Small intestine (tissue), 7 donors: ENCODE measurements around the gene GLRX5. TPM values are rescaled to one million over a fixed set of nuclear protein-coding genes. Genes with fewer than 3 reads are reported as not detected.

Experiments
- DNase-seq, 2 donors: peaks; one replicate each; pipeline versions ENCODE4 v3.0.0 to v3.0.0-alpha.2; 2013
- FAIRE-seq: peaks from 2 replicates; lab custom pipeline; 2012; peaks lifted over from hg19 to GRCh38; lab: Jason Lieb, UNC
- H3K27ac ChIP-seq, 3 donors: one replicate each; pipeline ENCODE4 v1.5.1; 2013; ENCODE audit warnings: low read length in 2 of 3, mild to moderate bottlenecking in 2 of 3, control low read depth in 1 of 3, inconsistent platforms in 1 of 3, low read depth in 1 of 3, moderate library complexity in 1 of 3
- H3K27me3 ChIP-seq, 3 donors: one replicate each; pipeline ENCODE4 v1.6.1; 2013; ENCODE audit warnings: low read length in 3 of 3, inconsistent platforms in 1 of 3; ENCODE audit not compliant: control insufficient read depth in 3 of 3, insufficient read depth in 3 of 3
- H3K36me3 ChIP-seq, 3 donors: one replicate each; pipeline ENCODE4 v1.6.1; 2013; ENCODE audit warnings: low read length in 3 of 3, inconsistent platforms in 1 of 3, low read depth in 1 of 3, mild to moderate bottlenecking in 1 of 3, moderate library complexity in 1 of 3; ENCODE audit not compliant: control insufficient read depth in 3 of 3, insufficient read depth in 2 of 3
- H3K4me1 ChIP-seq, 3 donors: one replicate each; pipeline ENCODE4 v1.6.1; 2013; ENCODE audit warnings: low read length in 2 of 3, inconsistent platforms in 1 of 3, low read depth in 1 of 3, mild to moderate bottlenecking in 1 of 3, moderate library complexity in 1 of 3; ENCODE audit not compliant: control insufficient read depth in 3 of 3, insufficient read depth in 2 of 3
- H3K4me3 ChIP-seq, 3 donors: one replicate each; pipeline ENCODE4 v1.5.1; 2013; ENCODE audit warnings: low read length in 3 of 3, control low read depth in 1 of 3, inconsistent platforms in 1 of 3, low read depth in 1 of 3, mild to moderate bottlenecking in 1 of 3, moderate library complexity in 1 of 3
- H3K9me3 ChIP-seq, 2 donors: one replicate each; pipeline ENCODE4 v1.6.1; 2013; ENCODE audit warnings: low read depth in 1 of 2, low read length in 1 of 2; ENCODE audit not compliant: control insufficient read depth in 2 of 2, insufficient read depth in 1 of 2
- WGBS, 3 donors: extraction: QIAGEN DNeasy Blood & Tissue Kit; methylation state at CpG; one replicate each; pipeline ENCODE4 v1.1.7; 2013; 5-methylcytosine and 5-hydroxymethylcytosine counted together
- polyA plus RNA-seq, 4 donors: library from polyadenylated mRNA; stranded (reverse) in 3 of 4; unstranded in 1 of 4; fragments of 200-250 nt in 3 of 4; fragments of 120-200 nt in 1 of 4; gene quantifications; one replicate each; pipeline versions ENCODE4 v1.2.1 to v1.2.3, GENCODE V29; 2013
- donor health status: healthy with polysubstance abuse.
- donor health status: control.
- donor health status: control.
- donor health status: Bipolar disorder and iron deficiency.
- donor health status: healthy.

Gene GLRX5
- polyA plus RNA-seq, 4 donors: 43.0 to 80.5 (median 53.8) TPM

DNA sequence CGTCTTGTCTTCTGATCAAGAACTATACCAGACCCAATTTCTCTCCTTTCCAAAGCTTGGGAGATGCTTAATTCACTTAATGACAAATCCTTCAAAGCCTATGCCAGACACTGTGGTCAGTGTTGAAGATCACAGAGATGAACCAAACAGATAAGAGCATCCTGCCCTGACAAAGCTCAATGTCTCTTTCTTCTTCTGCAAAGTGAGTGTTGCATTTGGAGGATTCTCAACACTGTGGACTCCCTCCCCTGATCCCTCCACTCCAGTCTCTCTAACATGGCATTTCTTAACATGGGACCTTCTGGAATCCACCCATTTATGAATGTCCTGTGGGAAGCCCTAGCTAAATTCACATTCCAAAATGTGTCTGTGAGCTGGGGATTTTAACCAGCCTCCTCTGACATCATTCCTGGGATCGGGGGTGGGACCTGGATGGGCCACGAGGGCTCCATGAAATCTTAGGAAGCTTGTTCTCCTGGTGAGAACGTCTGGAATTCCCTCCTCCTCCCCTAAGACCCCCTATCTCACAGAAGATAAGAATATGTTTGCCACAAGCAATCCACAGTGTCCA is 38.7 kb upstream of the GLRX5 start:
- FAIRE-seq (no peak), DNase-seq (no peak)
- WGBS, 3 donors: 48 to 82% (median 60%) methylated on average over 4 of the region's 4 CpGs
- Histone ChIP-seq H3K36me3 (no peaks in the 10 kb centered on the region), H3K4me1 (peaks cover 2 to 9% (median 9%) of the 10 kb centered on the region in 3 donors), H3K27me3 (no peaks in the 10 kb centered on the region), H3K4me3 (no peak overlapping the region), H3K9me3 (no peaks in the 10 kb centered on the region), H3K27ac (peak overlapping the region in 1 of 3 donors; percentile 42)

DNA sequence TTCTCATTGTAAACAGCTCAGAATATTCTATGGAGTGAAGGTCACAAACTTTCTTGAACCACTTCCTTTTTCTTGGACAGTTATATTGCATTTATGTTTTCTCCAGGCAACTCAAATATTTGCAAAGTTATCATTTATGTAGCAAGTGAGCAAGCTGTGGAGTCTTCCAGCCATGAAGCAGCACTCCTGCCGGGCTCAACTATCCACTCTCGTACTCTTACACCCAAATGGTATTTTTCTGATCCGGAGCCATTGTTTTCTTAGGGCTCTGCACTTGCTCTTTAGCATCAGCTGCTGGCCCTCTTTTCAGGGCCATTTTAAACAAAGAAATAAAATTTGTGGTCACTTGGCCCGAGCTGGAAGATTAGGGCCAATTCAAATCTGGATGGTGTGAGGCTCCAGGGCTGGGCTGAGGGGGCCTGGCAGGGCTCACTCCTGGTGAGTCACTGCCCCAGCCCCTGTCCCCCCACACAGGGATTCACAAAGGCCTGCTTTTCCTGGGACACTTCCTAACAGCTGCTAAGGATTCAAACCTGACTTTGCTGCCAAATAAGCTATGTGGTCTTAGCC is 38.1 kb upstream of the GLRX5 start:
- Histone ChIP-seq H3K9me3 (no peaks in the 10 kb centered on the region), H3K4me1 (peaks cover 2 to 9% (median 9%) of the 10 kb centered on the region in 3 donors), H3K4me3 (no peak overlapping the region), H3K27me3 (no peaks in the 10 kb centered on the region), H3K36me3 (no peaks in the 10 kb centered on the region), H3K27ac (no peak overlapping the region)
- no peak for DNase-seq
- FAIRE-seq: no peak
- 55 to 75% (median 64%) methylated on average over 4 of the region's 4 CpGs for WGBS, 3 donors

DNA sequence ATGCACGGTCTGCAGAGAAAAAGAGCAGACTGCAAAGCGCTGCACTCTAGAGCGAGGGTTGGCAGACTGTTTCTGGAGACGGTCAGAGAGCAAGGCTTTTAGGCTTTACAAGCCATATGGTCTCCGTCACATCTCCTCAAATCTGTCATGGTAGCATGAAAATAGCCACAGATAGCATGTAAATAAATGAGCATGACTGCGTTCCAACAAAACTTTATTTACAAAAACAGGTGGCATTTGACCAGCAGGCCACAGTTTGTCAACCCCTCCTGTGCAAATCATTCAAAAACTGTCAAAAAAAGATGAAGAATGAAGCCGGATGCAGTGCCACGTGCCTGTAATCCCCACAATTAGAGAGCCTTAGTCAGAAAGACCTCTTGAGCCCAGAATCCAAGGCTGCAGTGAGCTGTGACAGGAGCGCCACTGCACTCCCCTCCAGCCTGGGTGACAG is 37.3 kb upstream of the GLRX5 start:
- H3K27ac ChIP-seq: no peak overlapping the region

DNA sequence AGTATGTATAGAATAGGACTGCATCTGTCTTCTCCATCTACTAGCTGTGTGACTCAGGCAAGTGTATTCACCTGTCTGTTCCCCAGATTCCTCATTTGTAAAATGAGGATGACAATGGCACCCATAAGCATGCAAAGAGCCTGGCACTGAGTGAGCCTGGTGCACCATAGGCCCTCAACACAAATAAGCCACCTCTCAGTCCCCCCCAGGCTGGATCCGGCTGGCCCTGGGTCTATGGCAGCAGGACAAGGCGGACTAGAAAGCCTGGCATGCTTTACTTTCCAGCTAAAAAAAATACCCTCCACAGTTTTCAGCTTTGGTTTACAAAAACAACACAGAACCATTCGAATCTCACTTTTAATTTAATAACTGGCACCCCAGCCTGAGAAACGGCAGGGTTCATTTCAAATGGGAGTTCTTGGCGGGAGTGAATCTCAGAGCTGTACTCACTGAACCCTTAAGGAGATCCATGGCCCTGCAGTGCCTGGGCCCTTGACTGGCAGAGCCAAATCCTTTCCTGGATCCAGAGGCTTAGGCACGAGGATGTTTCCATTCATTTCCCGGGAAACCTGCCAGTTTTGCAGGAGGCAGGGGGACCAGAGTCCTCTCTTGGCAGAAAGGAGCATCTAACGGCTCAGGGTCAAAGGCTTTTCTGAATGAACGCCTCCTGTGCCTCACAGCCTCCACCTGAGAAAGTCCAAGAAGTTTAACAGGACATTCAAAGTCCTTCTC is 36.1 kb upstream of the GLRX5 start:
- peak in 1 of 2 donors; percentile 76 for DNase-seq

More for the DNA sequence above, 37.3 kb upstream of the GLRX5 start:
- no peak overlapping the region for H3K4me3 ChIP-seq
- peaks cover 2 to 9% (median 9%) of the 10 kb centered on the region in 3 donors for H3K4me1 ChIP-seq
- no peaks in the 10 kb centered on the region for H3K27me3 ChIP-seq
- FAIRE-seq (no peak), DNase-seq (no peak)
- H3K9me3 ChIP-seq: no peaks in the 10 kb centered on the region
- 67 to 90% (median 77%) methylated on average over 9 of the region's 9 CpGs for WGBS, 3 donors
- H3K36me3 ChIP-seq: no peaks in the 10 kb centered on the region

DNA sequence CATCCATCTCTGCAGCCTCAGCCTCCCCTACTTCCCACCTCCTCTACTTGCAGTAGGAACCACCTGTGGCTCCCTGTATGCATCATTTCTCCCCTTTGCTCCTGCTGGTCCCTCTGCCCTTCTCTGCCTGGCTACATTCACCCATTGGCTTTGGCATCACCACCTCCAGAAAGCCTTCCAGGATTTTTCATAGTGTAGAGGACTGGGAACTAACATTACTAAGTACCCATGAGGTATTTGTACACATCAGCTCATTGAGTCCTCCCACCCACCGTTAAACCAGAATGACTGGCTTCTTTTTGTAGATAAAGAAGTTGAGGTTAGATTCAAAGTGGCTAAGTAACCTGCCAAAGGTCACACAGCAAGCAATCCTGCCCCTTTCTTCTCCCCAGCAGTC is 35.5 kb upstream of the GLRX5 start:
- H3K9me3 ChIP-seq: no peaks in the 10 kb centered on the region
- 5 to 40% (median 8%) methylated on average over 1 of the region's 1 CpG for WGBS, 3 donors
- H3K36me3 ChIP-seq: no peaks in the 10 kb centered on the region
- H3K4me1 ChIP-seq: peaks cover 0 to 9% (median 9%) of the 10 kb centered on the region in 3 donors
- H3K4me3 ChIP-seq: no peak overlapping the region
- FAIRE-seq (no peak), DNase-seq (no peak)
- no peaks in the 10 kb centered on the region for H3K27me3 ChIP-seq
- H3K27ac ChIP-seq: peak overlapping the region in 1 of 3 donors; percentile 21

More for the DNA sequence above, 36.1 kb upstream of the GLRX5 start:
- FAIRE-seq: no peak
- Histone ChIP-seq H3K27ac (peak overlapping the region in 1 of 3 donors; percentile 21), H3K36me3 (no peaks in the 10 kb centered on the region), H3K4me3 (no peak overlapping the region), H3K9me3 (no peaks in the 10 kb centered on the region), H3K4me1 (peaks cover 0 to 9% (median 9%) of the 10 kb centered on the region in 3 donors), H3K27me3 (no peaks in the 10 kb centered on the region)
- WGBS, 3 donors: 28 to 55% (median 43%) methylated on average over 9 of the region's 9 CpGs

GRCh38 chr14:95500201-95500681 is 34.6 kb upstream of the GLRX5 start:
- Histone ChIP-seq H3K27me3 (no peaks in the 10 kb centered on the region), H3K4me3 (no peak overlapping the region), H3K9me3 (no peaks in the 10 kb centered on the region), H3K27ac (peak overlapping the region in 1 of 3 donors; percentile 69), H3K36me3 (no peaks in the 10 kb centered on the region), H3K4me1 (peaks cover 0 to 9% (median 5%) of the 10 kb centered on the region in 3 donors)
- 20 to 61% (median 49%) methylated on average over 12 to 14 of the region's 14 CpGs for WGBS, 3 donors
- peak; percentile 51 to 91 for DNase-seq
- no peak for FAIRE-seq

- 78 to 82% (median 79%) methylated on average over 14 of the region's 14 CpGs for WGBS, 3 donors
- DNase-seq: peak in 1 of 2 donors; percentile 32
- FAIRE-seq: no peak
Observed at GRCh38 chr14:95500772-95501401, 34.0 kb upstream of the GLRX5 start.

GRCh38 chr14:95502381-95502950 is 32.4 kb upstream of the GLRX5 start:
- H3K27ac ChIP-seq: no peak overlapping the region
- DNase-seq (no peak), FAIRE-seq (no peak)
- H3K27me3 ChIP-seq: no peaks in the 10 kb centered on the region
- H3K36me3 ChIP-seq: no peaks in the 10 kb centered on the region
- H3K4me3 ChIP-seq: no peak overlapping the region
- 93 to 95% (median 93%) methylated on average over 14 of the region's 14 CpGs for WGBS, 3 donors
- no peaks in the 10 kb centered on the region for H3K9me3 ChIP-seq
- H3K4me1 ChIP-seq: peaks cover 0 to under 1% (median 0%) of the 10 kb centered on the region in 3 donors

More at GRCh38 chr14:95500772-95501401, 34.0 kb upstream of the GLRX5 start:
- Histone ChIP-seq H3K27me3 (no peaks in the 10 kb centered on the region), H3K27ac (peak overlapping the region in 1 of 3 donors; percentile 69), H3K4me1 (peaks cover 0 to 9% (median 5%) of the 10 kb centered on the region in 3 donors), H3K9me3 (no peaks in the 10 kb centered on the region), H3K36me3 (no peaks in the 10 kb centered on the region), H3K4me3 (no peak overlapping the region)
